B cell (primary cell): ENCODE results near the gene PRLR. TPM values are rescaled to one million over a fixed set of nuclear protein-coding genes. Genes with fewer than 3 reads are reported as not detected.

Experiments used
- ATAC-seq: fragments of 200-7000 bp; cut with Tn5 transposase; one replicate; pipeline ENCODE4 v1.10.0; 2021; ENCODE audit warnings: low read depth, mild to moderate bottlenecking, moderate number of reproducible peaks, moderate library complexity
- CTCF ChIA-PET: fragments of 350-600 bp; sonication (Branson Sonifier 250); formaldehyde crosslinking; loops from one replicate; lab custom pipeline; 2021; ENCODE audit warnings: antibody characterized with exemption, inconsistent platforms; lab: Charles Lee
- POLR2A ChIA-PET: fragments of 350-600 bp; sonication (Branson Sonifier 250); formaldehyde crosslinking; loops from one replicate; lab custom pipeline; 2021; ENCODE audit warnings: antibody characterized with exemption; lab: Charles Lee
- DNase-seq: peaks from one replicate; pipeline ENCODE4 v3.0.0; 2013
- H2AFZ ChIP-seq: 2 replicates; pipeline ENCODE4 v1.6.1; 2012; ENCODE audit warnings: mild to moderate bottlenecking, low read depth, low read length; ENCODE audit not compliant: insufficient read depth, poor library complexity, severe bottlenecking
- H3K27ac ChIP-seq, 2 donors: 1 replicate in 1 of 2; 2 replicates in 1 of 2; pipeline ENCODE4 v1.5.1; 2012 to 2013; ENCODE audit warnings: low read length in 2 of 2, mild to moderate bottlenecking in 2 of 2, moderate library complexity in 1 of 2
- H3K27me3 ChIP-seq, 4 experiments: fragments of 200-600 bp in 1 of 4; sonication (generic) in 1 of 4; replicated peaks in 1 of 4; 1 replicate in 2 of 4; 2 replicates in 2 of 4; pipeline versions ENCODE4 v1.6.1 to v1.7.0; 2013 to 2016; ENCODE audit warnings: low read length in 3 of 4, mild to moderate bottlenecking in 2 of 4, mixed read lengths in 1 of 4, moderate library complexity in 1 of 4; ENCODE audit not compliant: insufficient read depth in 4 of 4, control insufficient read depth in 3 of 4; ENCODE audit errors: control extremely low read depth in 1 of 4
- H3K36me3 ChIP-seq, 2 experiments: replicated peaks in 1 of 2; 1 replicate in 1 of 2; 2 replicates in 1 of 2; pipeline versions ENCODE4 v1.6.1 to v1.7.1; 2013; ENCODE audit warnings: low read length in 1 of 2; ENCODE audit not compliant: insufficient read depth in 2 of 2, control insufficient read depth in 1 of 2; ENCODE audit errors: control extremely low read depth in 1 of 2, extremely low read depth in 1 of 2
- H3K4me1 ChIP-seq, 2 donors: fragments of 200-600 bp in 1 of 2; sonication (generic) in 1 of 2; 1 replicate in 1 of 2; 2 replicates in 1 of 2; pipeline versions ENCODE4 v1.5.1 to v1.6.1; 2013 to 2017; ENCODE audit warnings: low read length in 2 of 2; ENCODE audit not compliant: control insufficient read depth in 2 of 2, insufficient read depth in 2 of 2
- H3K4me2 ChIP-seq: replicated peaks from 2 replicates; pipeline ENCODE3; 2012; ENCODE audit warnings: mild to moderate bottlenecking, low read depth, low read length; ENCODE audit not compliant: poor library complexity, severe bottlenecking
- H3K4me3 ChIP-seq, 5 experiments: fragments of 200-600 bp in 1 of 5; sonication (generic) in 1 of 5; 1 replicate in 3 of 5; 2 replicates in 2 of 5; pipeline versions ENCODE4 v1.5.1 to v1.7.0; 2011 to 2016; ENCODE audit warnings: low read length in 4 of 5, mild to moderate bottlenecking in 4 of 5, low read depth in 2 of 5, control low read depth in 1 of 5, moderate library complexity in 1 of 5; ENCODE audit not compliant: insufficient read depth in 1 of 5; ENCODE audit errors: control extremely low read depth in 1 of 5, extremely low read depth in 1 of 5
- H3K79me2 ChIP-seq: fragments of 200-600 bp; sonication (generic); one replicate; pipeline ENCODE4 v1.6.0; 2016; ENCODE audit warnings: low read length; ENCODE audit not compliant: control insufficient read depth, insufficient read depth
- H3K9ac ChIP-seq: fragments of 200-600 bp; sonication (generic); 2 replicates; pipeline ENCODE4 v1.6.1; 2017; ENCODE audit warnings: mild to moderate bottlenecking, low read length, moderate library complexity
- H3K9me3 ChIP-seq, 3 donors: one replicate each; pipeline versions ENCODE4 v1.6.1 to v1.7.1; 2013; ENCODE audit warnings: low read length in 2 of 3; ENCODE audit not compliant: control insufficient read depth in 2 of 3, insufficient read depth in 1 of 3; ENCODE audit errors: control extremely low read depth in 1 of 3
- H4K20me1 ChIP-seq: 2 replicates; pipeline ENCODE4 v1.6.0; 2012; ENCODE audit warnings: mild to moderate bottlenecking, low read length; ENCODE audit not compliant: insufficient read depth, control insufficient read depth, poor library complexity, severe bottlenecking
- H3K27ac Mint-ChIP-seq: one replicate; pipeline ENCODE4 v1.8.0; 2021; ENCODE audit warnings: mixed read lengths
- H3K27me3 Mint-ChIP-seq: one replicate; pipeline ENCODE4 v1.8.0; 2021; ENCODE audit warnings: mixed read lengths
- H3K4me1 Mint-ChIP-seq: one replicate; pipeline ENCODE4 v1.8.0; 2021; ENCODE audit warnings: mixed read lengths
- H3K4me3 Mint-ChIP-seq: one replicate; pipeline ENCODE4 v1.8.0; 2021; ENCODE audit warnings: mixed read lengths
- H3K9me3 Mint-ChIP-seq: one replicate; pipeline ENCODE4 v1.8.0; 2022; ENCODE audit warnings: mixed read lengths; ENCODE audit not compliant: insufficient read depth
- CTCF ChIP-seq: fragments of 200-600 bp; IDR thresholded peaks from one replicate; pipeline ENCODE4 v1.8.0; 2022; ENCODE audit warnings: antibody characterized with exemption, mild to moderate bottlenecking
- EZH2 ChIP-seq: IDR thresholded peaks from 2 replicates; pipeline ENCODE4 v1.6.1; 2012; ENCODE audit warnings: borderline replicate concordance, low read depth, mild to moderate bottlenecking, moderate library complexity, low read length; ENCODE audit not compliant: insufficient read depth, poor library complexity, severe bottlenecking
- WGBS: methylation state at CpG from one replicate; pipeline ENCODE4 v1.1.5; 2013; ENCODE audit warnings: missing lambda C conversion rate; ENCODE audit not compliant: insufficient coverage; 5-methylcytosine and 5-hydroxymethylcytosine counted together
- intact Hi-C: fragments of 100-400 bp; cut with micrococcal nuclease; formaldehyde crosslinking; loops from one replicate; pipeline ENCODE4 v1.10.0; 2022
- polyA plus RNA-seq: library from polyadenylated mRNA; depleted of rRNA; stranded (reverse); fragments of >200 nt; gene quantifications from 2 replicates; pipeline ENCODE4 v1.2.3, GENCODE V29; 2012
- total RNA-seq, 2 donors: library from RNA; stranded (reverse); fragments of 120-200 nt in 1 of 2; gene quantifications; 1 replicate in 1 of 2; 2 replicates in 1 of 2; pipeline versions ENCODE4 v1.2.3 to v1.2.4, GENCODE V29; 2013 to 2022

PRLR gene
- total and polyA plus RNA-seq, 2 donors (not counting 1 experiment from before 2014, with no cell fraction given), result 0.39 TPM; not detected in 1

GRCh38 chr5:35004200-35004599 is 226.1 kb downstream of the PRLR start:
- ATAC-seq (no peak), DNase-seq (no peak)
- Mint-ChIP-seq H3K27ac (no peak overlapping the region), H3K4me1 (no peaks in the 10 kb centered on the region), H3K9me3 (no peaks in the 10 kb centered on the region), H3K4me3 (no peak overlapping the region), H3K27me3 (peaks cover 41% of the 10 kb centered on the region)
- Histone ChIP-seq H2AFZ (no peak overlapping the region), H3K79me2 (no peaks in the 10 kb centered on the region), H3K9ac (no peak overlapping the region), H3K4me3 (no peak overlapping the region), H3K36me3 (no peaks in the 10 kb centered on the region), H3K4me1 (no peaks in the 10 kb centered on the region), H3K4me2 (no peak overlapping the region), H3K27me3 (peaks cover 0 to 11% (median 5%) of the 10 kb centered on the region in 4 experiments), H3K27ac (no peak overlapping the region), H3K9me3 (peaks cover 0 to 3% (median 0%) of the 10 kb centered on the region in 3 donors), H4K20me1 (no peaks in the 10 kb centered on the region)
- POLR2A ChIA-PET, result no interaction called here
- CTCF ChIA-PET, result interaction anchor here (0.8 to 2.1 kb wide), 11 partner anchors 10 to 922 kb away, joined by 3 to 22 read pairs (median 5); no protein-coding TSS in a partner anchor
- intact Hi-C loops, result no loop called here
- no peak for TF ChIP-seq EZH2
- no peak for TF ChIP-seq CTCF
- 91% methylated on average over 5 of the region's 5 CpGs for WGBS

- Histone ChIP-seq H3K36me3 (no peaks in the 10 kb centered on the region), H3K27me3 (peaks cover 0 to 11% (median 5%) of the 10 kb centered on the region in 4 experiments), H3K4me2 (no peak overlapping the region), H3K9me3 (peaks cover 0 to 3% (median 0%) of the 10 kb centered on the region in 3 donors), H3K4me1 (no peaks in the 10 kb centered on the region), H3K79me2 (no peaks in the 10 kb centered on the region), H3K4me3 (no peak overlapping the region), H3K27ac (no peak overlapping the region), H2AFZ (no peak overlapping the region), H3K9ac (no peak overlapping the region), H4K20me1 (no peaks in the 10 kb centered on the region)
- Mint-ChIP-seq H3K9me3 (no peaks in the 10 kb centered on the region), H3K4me3 (no peak overlapping the region), H3K27ac (no peak overlapping the region), H3K27me3 (peaks cover 35% of the 10 kb centered on the region), H3K4me1 (no peaks in the 10 kb centered on the region)
- TF ChIP-seq EZH2 (no peak), CTCF (peak; percentile 84)
- WGBS, result 40% methylated on average over 14 of the region's 18 CpGs
- intact Hi-C loops, result loop anchor here (1.0 kb wide), 1 partner anchor 529 kb away; no protein-coding TSS in a partner anchor
- CTCF ChIA-PET, result interaction anchor here (0.6 to 2.1 kb wide), 16 partner anchors 9 to 923 kb away, joined by 3 to 22 read pairs (median 4); no protein-coding TSS in a partner anchor
- POLR2A ChIA-PET, result no interaction called here
- ATAC-seq (peak; percentile 28), DNase-seq (peak; percentile 54)
Measured at GRCh38 chr5:35003018-35003957, 227.0 kb downstream of the PRLR start.
